Hepatocyte (in vitro differentiated cells): ENCODE measurements around the gene HSPB9.

Source experiments
- EZH2 ChIP-seq: fragments of 200-600 bp; sonication (generic); IDR thresholded peaks from 2 replicates; pipeline ENCODE4 v1.6.1; 2016; ENCODE audit warnings: antibody characterized with exemption, mild to moderate bottlenecking, borderline replicate concordance
- EZH2phosphoT487 ChIP-seq: fragments of 200-600 bp; sonication (generic); IDR thresholded peaks from one replicate; pipeline ENCODE4 v1.6.1; 2018; ENCODE audit warnings: antibody characterized with exemption, mild to moderate bottlenecking, low read depth, moderate library complexity; ENCODE audit not compliant: unreplicated experiment, severe bottlenecking
- TF ChIP-seq, protein P1 (sequence below): fragments of 200-600 bp; sonication (generic); IDR thresholded peaks from 2 replicates; pipeline ENCODE4 v1.5.1; 2016; ENCODE audit warnings: antibody characterized with exemption, mild to moderate bottlenecking; ENCODE audit not compliant: poor library complexity

DNA sequence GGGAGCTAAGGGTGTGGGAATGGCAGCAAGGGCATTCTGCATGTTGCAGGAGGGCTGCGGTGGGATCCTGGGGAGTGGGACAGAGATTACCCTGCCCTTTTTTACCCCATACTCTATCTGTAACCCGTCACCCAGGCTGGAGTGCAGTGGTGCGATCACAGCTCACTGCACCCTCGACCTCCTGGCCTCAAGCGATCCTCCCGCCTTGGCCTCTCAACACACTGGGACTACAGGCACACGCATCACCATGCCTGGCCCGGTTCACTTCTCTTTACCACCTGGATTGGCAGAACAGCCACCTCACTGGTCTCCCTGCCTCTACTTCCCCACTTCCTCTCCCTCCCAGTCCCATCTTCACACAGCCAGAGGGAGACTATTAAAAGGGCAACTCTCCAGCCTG lies 33.9 kb upstream of the HSPB9 start:
- TF ChIP-seq, protein P1, sequence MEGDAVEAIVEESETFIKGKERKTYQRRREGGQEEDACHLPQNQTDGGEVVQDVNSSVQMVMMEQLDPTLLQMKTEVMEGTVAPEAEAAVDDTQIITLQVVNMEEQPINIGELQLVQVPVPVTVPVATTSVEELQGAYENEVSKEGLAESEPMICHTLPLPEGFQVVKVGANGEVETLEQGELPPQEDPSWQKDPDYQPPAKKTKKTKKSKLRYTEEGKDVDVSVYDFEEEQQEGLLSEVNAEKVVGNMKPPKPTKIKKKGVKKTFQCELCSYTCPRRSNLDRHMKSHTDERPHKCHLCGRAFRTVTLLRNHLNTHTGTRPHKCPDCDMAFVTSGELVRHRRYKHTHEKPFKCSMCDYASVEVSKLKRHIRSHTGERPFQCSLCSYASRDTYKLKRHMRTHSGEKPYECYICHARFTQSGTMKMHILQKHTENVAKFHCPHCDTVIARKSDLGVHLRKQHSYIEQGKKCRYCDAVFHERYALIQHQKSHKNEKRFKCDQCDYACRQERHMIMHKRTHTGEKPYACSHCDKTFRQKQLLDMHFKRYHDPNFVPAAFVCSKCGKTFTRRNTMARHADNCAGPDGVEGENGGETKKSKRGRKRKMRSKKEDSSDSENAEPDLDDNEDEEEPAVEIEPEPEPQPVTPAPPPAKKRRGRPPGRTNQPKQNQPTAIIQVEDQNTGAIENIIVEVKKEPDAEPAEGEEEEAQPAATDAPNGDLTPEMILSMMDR: no peak
- TF ChIP-seq EZH2 (no peak), EZH2phosphoT487 (no peak)
